ENCODE measurements around the gene OSBP2.

The OSBP2 gene

GRCh38 chr22:30885591-30885990 is 190.9 kb downstream of the OSBP2 start:
- Histone ChIP-seq H3F3A (ENCODE audit: control insufficient read depth, insufficient read depth) (no peaks in the 10 kb centered on the region), H3K4me3 (ENCODE audit: low read length) (no peak overlapping the region), H3K9me2 (replicated peaks; ENCODE audit: control insufficient read depth, low read length) (no peaks in the 10 kb centered on the region), H3K4me1 (ENCODE audit: control insufficient read depth, low read length) (no peaks in the 10 kb centered on the region), H3K27ac (ENCODE audit: low read depth, low read length) (no peak overlapping the region), H3K4me2 (ENCODE audit: low read length) (no peak overlapping the region), H3K9me3 (ENCODE audit: control insufficient read depth, insufficient read depth, low read length) (no peaks in the 10 kb centered on the region), H3K36me3 (ENCODE audit: control insufficient read depth, low read length) (no peaks in the 10 kb centered on the region), H4K20me1 (ENCODE audit: control insufficient read depth, insufficient read depth, low read depth, low read length) (no peaks in the 10 kb centered on the region), H3K79me2 (ENCODE audit: control insufficient read depth, low read length) (no peaks in the 10 kb centered on the region), H3K27me3 (ENCODE audit: control insufficient read depth, low read length) (no peaks in the 10 kb centered on the region)
- no peak for TF ChIP-seq EZH2phosphoT487 (IDR thresholded peaks at IDR 0.05; ENCODE audit: borderline replicate concordance, low read length)
- TF ChIP-seq CTCF (IDR thresholded peaks at IDR 0.05; ENCODE audit: low read depth, low read length, poor library complexity, severe bottlenecking) = no peak

- Histone ChIP-seq H4K20me1 (ENCODE audit: control insufficient read depth, insufficient read depth, low read depth, low read length) (no peaks in the 10 kb centered on the region), H3K9me3 (ENCODE audit: control insufficient read depth, insufficient read depth, low read length) (no peaks in the 10 kb centered on the region), H3K27me3 (ENCODE audit: control insufficient read depth, low read length) (no peaks in the 10 kb centered on the region), H3K9me2 (replicated peaks; ENCODE audit: control insufficient read depth, low read length) (no peaks in the 10 kb centered on the region), H3F3A (ENCODE audit: control insufficient read depth, insufficient read depth) (no peaks in the 10 kb centered on the region), H3K79me2 (ENCODE audit: control insufficient read depth, low read length) (no peaks in the 10 kb centered on the region), H3K4me1 (ENCODE audit: control insufficient read depth, low read length) (no peaks in the 10 kb centered on the region), H3K36me3 (ENCODE audit: control insufficient read depth, low read length) (no peaks in the 10 kb centered on the region), H3K27ac (ENCODE audit: low read depth, low read length) (no peak overlapping the region), H3K4me2 (ENCODE audit: low read length) (no peak overlapping the region), H3K4me3 (ENCODE audit: low read length) (no peak overlapping the region)
- TF ChIP-seq EZH2phosphoT487 (IDR thresholded peaks at IDR 0.05; ENCODE audit: borderline replicate concordance, low read length) = no peak
- no peak for TF ChIP-seq CTCF (IDR thresholded peaks at IDR 0.05; ENCODE audit: low read depth, low read length, poor library complexity, severe bottlenecking)
Measured at GRCh38 chr22:30887453-30887852, 192.8 kb downstream of the OSBP2 start.

- Histone ChIP-seq H3K36me3 (ENCODE audit: control insufficient read depth, low read length) (no peaks in the 10 kb centered on the region), H3K27ac (ENCODE audit: low read depth, low read length) (no peak overlapping the region), H3K27me3 (ENCODE audit: control insufficient read depth, low read length) (no peaks in the 10 kb centered on the region), H4K20me1 (ENCODE audit: control insufficient read depth, insufficient read depth, low read depth, low read length) (no peaks in the 10 kb centered on the region), H3K4me2 (ENCODE audit: low read length) (no peak overlapping the region), H3K4me1 (ENCODE audit: control insufficient read depth, low read length) (no peaks in the 10 kb centered on the region), H3K4me3 (ENCODE audit: low read length) (no peak overlapping the region), H3K9me3 (ENCODE audit: control insufficient read depth, insufficient read depth, low read length) (no peaks in the 10 kb centered on the region), H3F3A (ENCODE audit: control insufficient read depth, insufficient read depth) (no peaks in the 10 kb centered on the region), H3K79me2 (ENCODE audit: control insufficient read depth, low read length) (no peaks in the 10 kb centered on the region), H3K9me2 (replicated peaks; ENCODE audit: control insufficient read depth, low read length) (no peaks in the 10 kb centered on the region)
- TF ChIP-seq CTCF (IDR thresholded peaks at IDR 0.05; ENCODE audit: low read depth, low read length, poor library complexity, severe bottlenecking) (no peak), EZH2phosphoT487 (IDR thresholded peaks at IDR 0.05; ENCODE audit: borderline replicate concordance, low read length) (no peak)
Measured at GRCh38 chr22:30887861-30888260, 193.2 kb downstream of the OSBP2 start.
